IMR-90 (cell line): ENCODE measurements around the gene PLEKHA4. TPM values are rescaled to one million over a fixed set of nuclear protein-coding genes. Genes with fewer than 3 reads are reported as not detected.
A peak's percentile ranks its signal among the peaks of the same experiment; 100 is the strongest.

Experiments
- ATAC-seq: fragments of 200-7000 bp; cut with Tn5 transposase; 2 replicates; pipeline ENCODE4 v1.9.1; 2020; ENCODE audit warnings: low read depth, mild to moderate bottlenecking, moderate library complexity
- BruUV-seq: library from RNA; stranded (reverse); fragments of 400-500 nt; replicated peaks from 2 replicates; lab custom pipeline; 2021; lab: Mats Ljungman, UMichigan
- CTCF ChIA-PET: fragments of 300-600 bp; formaldehyde crosslinking; extraction: SDS; loops from one replicate; lab custom pipeline; 2021; ENCODE audit warnings: antibody characterized with exemption; lab: Yijun Ruan, JAX
- POLR2A ChIA-PET: fragments of 300-600 bp; sonication (Branson Sonifier 250); formaldehyde crosslinking; loops from one replicate; lab custom pipeline; 2022; ENCODE audit warnings: antibody characterized with exemption; ENCODE audit not compliant: unreplicated experiment; lab: Charles Lee
- DNase-seq: peaks from one replicate; pipeline ENCODE4 v3.0.0; 2013
- H2AFZ ChIP-seq: replicated peaks from 2 replicates; pipeline ENCODE3; 2013; ENCODE audit warnings: low read length, mild to moderate bottlenecking; ENCODE audit not compliant: poor library complexity
- H2AK5ac ChIP-seq: 2 replicates; pipeline ENCODE4 v1.6.1; 2013; ENCODE audit warnings: low read depth, low read length, inconsistent platforms
- H2AK9ac ChIP-seq: replicated peaks from 2 replicates; pipeline ENCODE3; 2013; ENCODE audit warnings: mild to moderate bottlenecking, low read depth, low read length, moderate library complexity; ENCODE audit not compliant: poor library complexity
- H2BK120ac ChIP-seq: 2 replicates; pipeline ENCODE4 v1.6.1; 2013; ENCODE audit warnings: low read depth, low read length, inconsistent platforms
- H2BK15ac ChIP-seq: 3 replicates; pipeline ENCODE4 v1.6.1; 2013; ENCODE audit warnings: low read depth, low read length, inconsistent platforms
- H2BK20ac ChIP-seq: 2 replicates; pipeline ENCODE4 v1.6.1; 2013; ENCODE audit warnings: low read depth, mild to moderate bottlenecking, inconsistent platforms, low read length, moderate library complexity
- H2BK5ac ChIP-seq: 2 replicates; pipeline ENCODE4 v1.6.1; 2013; ENCODE audit warnings: mild to moderate bottlenecking, low read depth, low read length, inconsistent platforms; ENCODE audit not compliant: poor library complexity, severe bottlenecking
- H3K14ac ChIP-seq: replicated peaks from 2 replicates; pipeline ENCODE4 v1.6.1; 2013; ENCODE audit warnings: low read depth, low read length, inconsistent platforms
- H3K18ac ChIP-seq: 2 replicates; pipeline ENCODE4 v1.6.1; 2013; ENCODE audit warnings: low read depth, low read length, control low read depth
- H3K23ac ChIP-seq: 2 replicates; pipeline ENCODE4 v1.6.1; 2013; ENCODE audit warnings: low read depth, low read length, inconsistent platforms
- H3K27ac ChIP-seq: 2 replicates; pipeline ENCODE4 v1.5.1; 2013; ENCODE audit warnings: mild to moderate bottlenecking, control low read depth, low read length; ENCODE audit not compliant: insufficient read depth
- H3K27me3 ChIP-seq: 2 replicates; pipeline ENCODE4 v1.6.1; 2013; ENCODE audit warnings: low read length; ENCODE audit not compliant: control insufficient read depth, insufficient read depth
- H3K36me3 ChIP-seq: 2 replicates; pipeline ENCODE4 v1.6.1; 2013; ENCODE audit warnings: low read length, mixed read lengths; ENCODE audit not compliant: control insufficient read depth, insufficient read depth
- H3K4ac ChIP-seq: 2 replicates; pipeline ENCODE4 v1.6.1; 2013; ENCODE audit warnings: low read depth, low read length, inconsistent platforms
- H3K4me1 ChIP-seq: 2 replicates; pipeline ENCODE4 v1.6.1; 2013; ENCODE audit warnings: low read length, mixed read lengths; ENCODE audit not compliant: control insufficient read depth, insufficient read depth
- H3K4me2 ChIP-seq: 2 replicates; pipeline ENCODE4 v1.6.1; 2013; ENCODE audit warnings: low read depth, mild to moderate bottlenecking, control low read depth, low read length, moderate library complexity
- H3K4me3 ChIP-seq: 2 replicates; pipeline ENCODE4 v1.5.1; 2013; ENCODE audit warnings: low read depth, mild to moderate bottlenecking, control low read depth, low read length, moderate library complexity; ENCODE audit not compliant: insufficient read depth
- H3K56ac ChIP-seq: 2 replicates; pipeline ENCODE4 v1.6.1; 2013; ENCODE audit warnings: low read length, inconsistent platforms; ENCODE audit not compliant: insufficient read depth; ENCODE audit errors: extremely low read depth
- H3K79me1 ChIP-seq, 2 experiments: 2 replicates each; pipeline ENCODE4 v1.6.1; 2013; ENCODE audit warnings: low read length in 2 of 2, inconsistent platforms in 1 of 2, low read depth in 1 of 2
- H3K9ac ChIP-seq: 2 replicates; pipeline ENCODE4 v1.6.1; 2013; ENCODE audit warnings: low read depth, low read length, control low read depth
- H3K9me1 ChIP-seq: 2 replicates; pipeline ENCODE4 v1.6.1; 2013; ENCODE audit warnings: low read length, inconsistent platforms; ENCODE audit not compliant: insufficient read depth
- H3K9me3 ChIP-seq: 2 replicates; pipeline ENCODE4 v1.6.1; 2013; ENCODE audit warnings: low read length; ENCODE audit not compliant: control insufficient read depth, insufficient read depth
- H4K20me1 ChIP-seq: 2 replicates; pipeline ENCODE4 v1.6.1; 2013; ENCODE audit warnings: low read length, inconsistent platforms; ENCODE audit not compliant: insufficient read depth
- H4K5ac ChIP-seq: 2 replicates; pipeline ENCODE4 v1.6.1; 2013; ENCODE audit warnings: mild to moderate bottlenecking, low read depth, low read length, control low read depth
- H4K8ac ChIP-seq, 2 experiments: 2 replicates each; pipeline ENCODE4 v1.6.1; 2013; ENCODE audit warnings: low read depth in 2 of 2, low read length in 2 of 2, control low read depth in 1 of 2, inconsistent platforms in 1 of 2
- H4K91ac ChIP-seq: 2 replicates; pipeline ENCODE4 v1.6.1; 2013; ENCODE audit warnings: low read depth, low read length, inconsistent platforms; ENCODE audit not compliant: insufficient read depth
- BHLHE40 ChIP-seq: fragments of 150-350 bp; IDR thresholded peaks from 2 replicates; pipeline ENCODE4 v1.6.1; 2016; ENCODE audit warnings: mild to moderate bottlenecking, low read depth, low read length
- CEBPB ChIP-seq: IDR thresholded peaks from 2 replicates; pipeline ENCODE4 v1.6.1; 2012; ENCODE audit warnings: low read depth, low read length, improper control_type of control experiment
- CHD1 ChIP-seq: IDR thresholded peaks from 2 replicates; pipeline ENCODE4 v1.6.1; 2012; ENCODE audit warnings: low read depth, low read length, improper control_type of control experiment
- ELK1 ChIP-seq: fragments of 150-350 bp; IDR thresholded peaks from 2 replicates; pipeline ENCODE4 v1.6.1; 2016; ENCODE audit warnings: low read depth, mild to moderate bottlenecking, low read length, moderate library complexity, borderline replicate concordance
- FOS ChIP-seq: fragments of 150-350 bp; IDR thresholded peaks from 2 replicates; pipeline ENCODE4 v1.6.1; 2016; ENCODE audit warnings: low read depth, low read length
- MAFK ChIP-seq: IDR thresholded peaks from 2 replicates; pipeline ENCODE4 v1.6.1; 2012; ENCODE audit warnings: low read depth, low read length, improper control_type of control experiment
- MAZ ChIP-seq: IDR thresholded peaks from 2 replicates; pipeline ENCODE4 v1.6.1; 2012; ENCODE audit warnings: low read depth, mild to moderate bottlenecking, low read length, improper control_type of control experiment, moderate library complexity, borderline replicate concordance
- MXI1 ChIP-seq: IDR thresholded peaks from 2 replicates; pipeline ENCODE4 v1.6.1; 2012; ENCODE audit warnings: low read depth, mild to moderate bottlenecking, low read length, moderate library complexity, borderline replicate concordance
- NFE2L2 ChIP-seq: fragments of 150-350 bp; IDR thresholded peaks from 2 replicates; pipeline ENCODE4 v1.6.1; 2016; ENCODE audit warnings: low read depth, mild to moderate bottlenecking, low read length
- POLR2A ChIP-seq: IDR thresholded peaks from 2 replicates; pipeline ENCODE4 v1.6.1; 2012; ENCODE audit warnings: mild to moderate bottlenecking, low read depth, low read length
- RAD21 ChIP-seq: IDR thresholded peaks from 2 replicates; pipeline ENCODE4 v1.6.1; 2012; ENCODE audit warnings: low read length, improper control_type of control experiment
- RCOR1 ChIP-seq: IDR thresholded peaks from 2 replicates; pipeline ENCODE4 v1.6.1; 2012; ENCODE audit warnings: mild to moderate bottlenecking, low read length, improper control_type of control experiment; ENCODE audit not compliant: insufficient replicate concordance
- RFX5 ChIP-seq: IDR thresholded peaks from 2 replicates; pipeline ENCODE4 v1.8.0; 2012; ENCODE audit warnings: low read depth, mild to moderate bottlenecking, low read length, moderate library complexity
- SMC3 ChIP-seq: fragments of 150-350 bp; IDR thresholded peaks from 2 replicates; pipeline ENCODE4 v1.6.1; 2016; ENCODE audit warnings: low read depth, mild to moderate bottlenecking, antibody characterized with exemption, low read length, moderate library complexity
- USF2 ChIP-seq: fragments of 150-350 bp; IDR thresholded peaks from 2 replicates; pipeline ENCODE4 v1.6.1; 2017; ENCODE audit warnings: mild to moderate bottlenecking, antibody characterized with exemption, low read length, low read depth
- WGBS, 2 experiments: methylation state at CpG; one replicate each; pipeline versions ENCODE4 v1.1.5 to v1.1.7; 2013; ENCODE audit warnings: missing lambda C conversion rate in 2 of 2; ENCODE audit not compliant: insufficient read length in 1 of 2; ENCODE audit errors: extremely low coverage in 2 of 2; 5-methylcytosine and 5-hydroxymethylcytosine counted together
- dilution Hi-C: fragments of 300-500 bp; cut with HindIII; formaldehyde crosslinking; loops from one replicate; pipeline ENCODE4 v1.14.3; 2018; ENCODE audit warnings: low sequenced_read_pairs; ENCODE audit not compliant: unreplicated experiment
- in situ Hi-C: fragments of 300-500 bp; cut with MboI; formaldehyde crosslinking; loops from 3 replicates; pipeline ENCODE4 v1.14.3; 2019; ENCODE audit warnings: low sequenced_read_pairs, inconsistent platforms, mixed read lengths
- intact Hi-C: fragments of 100-400 bp; cut with micrococcal nuclease; formaldehyde crosslinking; loops from 2 replicates; pipeline ENCODE4 v1.10.0; 2022
- polyA plus RNA-seq, 3 experiments: library from polyadenylated mRNA; depleted of rRNA; stranded (reverse); fragments of >200 nt; gene quantifications; 2 replicates each; pipeline ENCODE4 v1.2.3, GENCODE V29; 2012; ENCODE audit warnings: low replicate concordance in 1 of 3
- total RNA-seq: library from RNA; depleted of rRNA; stranded (reverse); fragments of >200 nt; gene quantifications from 2 replicates; pipeline ENCODE4 v1.2.3, GENCODE V29; 2012
- TF ChIP-seq, protein P1 (sequence below): conservative IDR thresholded peaks from 2 replicates; pipeline ENCODE4 v1.5.1; 2012; ENCODE audit warnings: mild to moderate bottlenecking, low read depth, low read length, improper control_type of control experiment

PLEKHA4 gene
- total and polyA plus RNA-seq, 2 of the 4 experiments (the other 2 are of a cell fraction) = 4.5 to 14.4 TPM

GRCh38 chr19:48861313-48861712 is 7.1 kb downstream of the PLEKHA4 start:
- no peak overlapping the region for H2AK5ac ChIP-seq
- no peak overlapping the region for H3K56ac ChIP-seq
- ChIA-PET CTCF (interaction anchor here (1.5 kb wide), 1 partner anchor 110 kb away, joined by 4 read pairs; no protein-coding TSS in a partner anchor), POLR2A (no interaction called here)
- no peak overlapping the region for H4K91ac ChIP-seq
- no peaks in the 10 kb centered on the region for H3K9me3 ChIP-seq
- peaks cover 40% of the 10 kb centered on the region for H3K36me3 ChIP-seq
- intact Hi-C loops (no loop called here), in situ Hi-C loops (no loop called here), dilution Hi-C loops (no loop called here)
- no TSS peak for BruUV-seq
- H3K14ac ChIP-seq = no peak overlapping the region
- no peak overlapping the region for H2AFZ ChIP-seq
- H3K79me1 ChIP-seq = peaks cover 4 to 21% of the 10 kb centered on the region in 2 experiments
- WGBS, 2 experiments = 73% methylated on average over 5 of the region's 18 CpGs; no CpG with 5 or more reads in 1 of the 2 experiments
- no peak for DNase-seq
- no peak overlapping the region for H2BK5ac ChIP-seq
- H3K23ac ChIP-seq = no peak overlapping the region
- no peak for ATAC-seq
- no peak overlapping the region for H2BK20ac ChIP-seq
- H3K4me3 ChIP-seq = no peak overlapping the region
- H3K27ac ChIP-seq = no peak overlapping the region
- TF ChIP-seq SMC3 = no peak
- no peak for TF ChIP-seq CEBPB
- TF ChIP-seq MXI1 = no peak
- no peak for TF ChIP-seq USF2
- TF ChIP-seq MAZ = no peak
- no peak for TF ChIP-seq BHLHE40
- no peak for TF ChIP-seq NFE2L2
- TF ChIP-seq, protein P1, sequence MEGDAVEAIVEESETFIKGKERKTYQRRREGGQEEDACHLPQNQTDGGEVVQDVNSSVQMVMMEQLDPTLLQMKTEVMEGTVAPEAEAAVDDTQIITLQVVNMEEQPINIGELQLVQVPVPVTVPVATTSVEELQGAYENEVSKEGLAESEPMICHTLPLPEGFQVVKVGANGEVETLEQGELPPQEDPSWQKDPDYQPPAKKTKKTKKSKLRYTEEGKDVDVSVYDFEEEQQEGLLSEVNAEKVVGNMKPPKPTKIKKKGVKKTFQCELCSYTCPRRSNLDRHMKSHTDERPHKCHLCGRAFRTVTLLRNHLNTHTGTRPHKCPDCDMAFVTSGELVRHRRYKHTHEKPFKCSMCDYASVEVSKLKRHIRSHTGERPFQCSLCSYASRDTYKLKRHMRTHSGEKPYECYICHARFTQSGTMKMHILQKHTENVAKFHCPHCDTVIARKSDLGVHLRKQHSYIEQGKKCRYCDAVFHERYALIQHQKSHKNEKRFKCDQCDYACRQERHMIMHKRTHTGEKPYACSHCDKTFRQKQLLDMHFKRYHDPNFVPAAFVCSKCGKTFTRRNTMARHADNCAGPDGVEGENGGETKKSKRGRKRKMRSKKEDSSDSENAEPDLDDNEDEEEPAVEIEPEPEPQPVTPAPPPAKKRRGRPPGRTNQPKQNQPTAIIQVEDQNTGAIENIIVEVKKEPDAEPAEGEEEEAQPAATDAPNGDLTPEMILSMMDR = no peak
- TF ChIP-seq RFX5 = no peak
- no peak for TF ChIP-seq MAFK
- TF ChIP-seq CHD1 = no peak
- TF ChIP-seq RAD21 = no peak
- no peak for TF ChIP-seq FOS
- no peak for TF ChIP-seq POLR2A
- TF ChIP-seq RCOR1 = no peak
- no peak for TF ChIP-seq ELK1
- peak overlapping the region; percentile 55 for H2AK9ac ChIP-seq
- H3K4me1 ChIP-seq = no peaks in the 10 kb centered on the region
- H3K4ac ChIP-seq = no peak overlapping the region
- no peaks in the 10 kb centered on the region for H3K27me3 ChIP-seq
- no peak overlapping the region for H3K9ac ChIP-seq
- no peaks in the 10 kb centered on the region for H4K20me1 ChIP-seq
- 0 out of 2 replicates have a peak, but pooled peaks cover 5% of the 10 kb centered on the region for H3K9me1 ChIP-seq
- no peak overlapping the region for H2BK15ac ChIP-seq
- H4K5ac ChIP-seq = no peak overlapping the region
- H2BK120ac ChIP-seq = no peak overlapping the region
- no peak overlapping the region for H3K18ac ChIP-seq
- H3K4me2 ChIP-seq = no peak overlapping the region
- no peak overlapping the region for H4K8ac ChIP-seq
